ENCODE measurements around the gene TRMT2A.
A peak's percentile ranks its signal among the peaks of the same experiment; 100 is the strongest.
"Not testable (repeated sequence)": the region's sequence is repeated elsewhere in the genome, so short reads cannot be mapped to it uniquely, and the experiment has no call there.

TRMT2A gene, protein sequence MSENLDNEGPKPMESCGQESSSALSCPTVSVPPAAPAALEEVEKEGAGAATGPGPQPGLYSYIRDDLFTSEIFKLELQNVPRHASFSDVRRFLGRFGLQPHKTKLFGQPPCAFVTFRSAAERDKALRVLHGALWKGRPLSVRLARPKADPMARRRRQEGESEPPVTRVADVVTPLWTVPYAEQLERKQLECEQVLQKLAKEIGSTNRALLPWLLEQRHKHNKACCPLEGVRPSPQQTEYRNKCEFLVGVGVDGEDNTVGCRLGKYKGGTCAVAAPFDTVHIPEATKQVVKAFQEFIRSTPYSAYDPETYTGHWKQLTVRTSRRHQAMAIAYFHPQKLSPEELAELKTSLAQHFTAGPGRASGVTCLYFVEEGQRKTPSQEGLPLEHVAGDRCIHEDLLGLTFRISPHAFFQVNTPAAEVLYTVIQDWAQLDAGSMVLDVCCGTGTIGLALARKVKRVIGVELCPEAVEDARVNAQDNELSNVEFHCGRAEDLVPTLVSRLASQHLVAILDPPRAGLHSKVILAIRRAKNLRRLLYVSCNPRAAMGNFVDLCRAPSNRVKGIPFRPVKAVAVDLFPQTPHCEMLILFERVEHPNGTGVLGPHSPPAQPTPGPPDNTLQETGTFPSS

DNA sequence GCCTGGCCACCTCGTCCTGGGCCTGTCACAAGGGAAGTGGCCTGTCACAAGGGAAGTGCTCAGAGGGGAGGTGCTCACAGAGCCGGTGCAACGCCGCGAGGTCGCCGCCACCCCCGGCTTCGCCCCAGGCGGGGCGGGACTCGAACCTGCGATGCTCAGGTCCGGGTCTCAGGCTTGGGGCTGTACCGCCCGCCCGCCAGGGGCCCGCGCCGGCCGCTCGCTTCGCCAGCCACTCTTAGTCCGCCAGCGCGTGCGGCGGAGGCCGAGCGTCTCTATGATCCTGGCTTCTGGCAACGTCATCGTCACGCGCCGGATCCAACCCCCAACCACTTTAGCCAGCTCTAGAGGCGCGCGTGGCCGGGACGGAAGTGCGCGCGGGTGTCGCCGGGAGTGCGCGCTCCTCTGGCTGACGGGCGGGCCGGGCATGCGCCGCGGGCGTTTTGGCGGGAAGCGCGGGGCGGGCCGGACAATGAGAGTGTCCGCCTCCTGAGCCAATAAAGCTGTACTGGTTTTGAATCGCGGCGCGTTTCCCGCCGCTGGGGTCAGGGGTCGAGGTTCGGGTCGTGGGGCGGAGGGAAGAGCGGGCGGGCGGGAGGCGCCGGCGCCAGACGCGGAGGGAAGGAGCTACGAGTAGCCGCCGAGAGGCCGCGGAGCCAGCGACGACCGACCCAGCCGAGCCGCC is at the start of gene TRMT2A:
Gene TRMT2A (minus strand): TSS at position 276 of the 682 bp plus-strand sequence. CDS start 320 bp downstream, outside the sequence.
- DNase-seq (ENCODE audit: low read depth in 2 of 2, low spot score in 1 of 2), result peak; percentile 88 to 93

DNA sequence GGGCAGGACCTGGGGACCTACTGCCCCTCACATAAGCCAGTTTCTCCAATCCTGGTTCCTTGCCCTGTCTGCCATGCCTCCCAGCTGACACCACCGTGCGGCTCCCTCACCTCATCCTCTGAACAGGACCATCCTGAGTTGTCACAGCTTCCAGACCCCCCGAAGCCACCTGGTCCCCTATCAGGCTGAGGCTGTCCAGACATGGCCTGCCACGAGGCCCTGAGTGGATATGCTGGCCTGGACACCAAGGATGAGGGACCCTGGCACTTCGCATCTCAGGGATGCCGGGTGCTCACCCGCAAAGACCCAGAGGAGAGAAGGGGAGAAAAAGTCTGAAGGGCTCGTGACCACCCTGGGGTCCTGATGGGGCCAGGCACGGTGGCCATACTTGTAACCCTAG is 49.7 kb upstream of the TRMT2A start:
- no peak for DNase-seq (ENCODE audit: low read depth in 2 of 2, low spot score in 1 of 2)

DNA sequence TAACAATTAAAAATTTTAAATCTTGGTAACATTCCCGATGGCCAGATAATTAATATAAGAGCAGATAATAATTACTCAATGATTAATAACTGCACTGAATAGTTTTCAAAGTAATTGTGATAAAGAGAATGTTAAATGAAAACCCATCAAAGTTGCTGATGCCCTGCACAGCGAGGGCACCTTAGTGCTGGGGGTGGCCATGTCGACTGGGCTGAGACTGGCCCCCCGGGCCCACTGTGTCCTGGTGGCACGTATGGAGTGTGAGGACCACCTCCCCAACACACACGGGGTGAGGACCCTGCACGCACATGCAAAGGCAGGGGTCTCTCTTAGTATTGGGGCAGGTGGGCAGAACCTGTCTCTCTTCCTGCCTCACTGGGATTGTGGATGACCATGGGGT is 48.9 kb upstream of the TRMT2A start:
- DNase-seq (ENCODE audit: low read depth in 2 of 2, low spot score in 1 of 2), result no peak

DNA sequence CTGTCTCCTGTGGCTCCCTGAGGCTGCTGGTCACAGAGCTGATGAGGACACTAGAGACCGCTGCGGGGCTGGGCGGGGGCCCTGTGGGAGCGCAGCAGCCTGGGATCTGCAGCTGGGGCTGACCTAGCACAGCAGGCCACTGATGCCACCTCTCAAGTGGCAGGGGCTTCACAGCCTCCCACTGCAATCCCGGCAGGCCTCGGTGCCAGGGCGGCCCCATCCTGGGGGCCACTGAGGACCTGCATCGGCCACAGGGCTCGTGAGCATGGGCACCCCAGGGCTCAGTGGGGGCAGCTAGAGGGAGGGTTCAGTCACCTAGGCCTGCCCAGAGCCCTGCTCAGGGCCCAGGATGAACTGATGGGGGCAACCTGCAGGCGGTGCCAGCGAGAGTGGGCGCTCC is 48.4 kb upstream of the TRMT2A start:
- no peak for DNase-seq (ENCODE audit: low read depth in 2 of 2, low spot score in 1 of 2)

DNA sequence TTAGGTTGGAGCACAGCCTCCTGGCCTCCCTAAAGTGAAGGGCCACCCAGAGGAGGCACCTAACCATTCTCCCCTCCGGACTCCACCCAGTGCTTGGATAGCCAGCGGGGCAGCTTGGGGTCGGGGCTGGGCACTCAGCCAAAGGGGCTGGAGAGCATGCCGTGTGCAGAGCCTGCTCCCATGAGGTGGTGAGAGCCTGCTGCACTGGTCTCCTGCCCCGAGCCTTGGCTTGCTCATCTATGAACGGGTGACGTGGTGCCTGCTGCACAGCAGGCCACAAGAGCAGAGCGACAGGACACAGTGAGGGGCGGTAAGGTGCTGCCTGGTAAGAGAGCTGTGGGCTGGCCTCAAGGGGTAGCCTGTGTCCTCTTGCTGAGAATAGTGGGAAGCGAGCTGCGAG is 47.8 kb upstream of the TRMT2A start:
- DNase-seq (ENCODE audit: low read depth in 2 of 2, low spot score in 1 of 2), result no peak

DNA sequence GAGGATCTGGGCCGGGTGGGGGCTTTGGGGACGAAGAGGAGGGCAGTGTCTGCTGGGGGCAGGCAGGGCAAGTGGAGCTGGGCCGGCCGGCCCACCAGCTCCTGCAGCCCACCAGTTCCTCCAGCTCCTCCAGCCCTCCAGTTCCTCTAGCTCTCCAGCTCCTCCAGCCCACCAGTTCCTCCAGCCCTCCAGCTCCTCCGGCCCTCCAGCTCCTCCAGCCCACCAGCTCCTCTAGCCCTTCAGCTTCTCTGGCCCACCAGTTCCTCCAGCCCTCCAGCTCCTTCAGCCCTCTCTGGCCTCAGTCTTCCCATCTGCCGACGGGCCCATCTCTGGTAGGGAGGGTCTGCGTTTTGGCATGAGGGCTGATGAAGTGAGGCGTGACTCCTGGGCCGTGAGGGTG is 43.0 kb upstream of the TRMT2A start:
- DNase-seq (ENCODE audit: low read depth in 2 of 2, low spot score in 1 of 2), result no peak

DNA sequence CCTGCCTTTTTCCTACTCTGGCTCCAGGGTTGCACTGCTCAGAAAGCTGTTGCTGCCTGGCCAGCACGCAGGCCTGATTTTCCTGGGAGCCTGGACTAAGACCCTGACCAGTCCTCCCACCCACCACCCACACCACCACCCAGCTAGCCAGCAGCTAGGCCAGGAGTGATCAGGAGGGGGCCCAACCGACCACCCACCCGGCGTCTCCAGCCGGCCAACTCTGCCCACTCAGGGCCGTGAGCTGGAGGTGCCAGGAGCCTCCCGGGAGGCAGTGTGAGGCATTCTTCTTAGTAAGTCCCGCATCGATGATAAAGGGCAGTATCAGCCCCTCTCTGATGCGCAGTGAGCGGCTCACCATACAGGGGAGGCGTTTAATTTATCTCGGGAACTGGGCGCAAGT is 42.5 kb upstream of the TRMT2A start:
- not testable (repeated sequence) for DNase-seq (ENCODE audit: low read depth in 2 of 2, low spot score in 1 of 2)

DNA sequence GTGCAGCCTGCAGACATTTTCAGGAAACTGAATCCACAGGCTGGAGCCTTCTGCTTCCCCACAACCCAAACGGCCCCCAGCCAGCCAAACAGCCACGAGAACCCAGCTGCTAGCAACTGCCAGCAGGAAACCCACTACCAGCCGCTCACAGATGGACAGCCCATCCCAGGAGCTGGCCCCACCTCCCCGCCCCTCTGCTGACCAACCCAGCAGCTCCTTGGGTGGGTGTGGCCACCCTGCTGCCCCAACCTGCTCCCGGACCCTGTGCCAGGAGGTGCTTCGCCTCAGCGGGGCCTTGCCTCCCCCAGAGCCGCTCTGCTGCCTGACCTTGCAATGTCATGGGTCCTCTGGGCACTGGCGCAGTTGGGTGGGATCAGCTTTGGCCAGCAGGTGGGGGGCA is 42.0 kb upstream of the TRMT2A start:
- no peak for DNase-seq (ENCODE audit: low read depth in 2 of 2, low spot score in 1 of 2)

DNA sequence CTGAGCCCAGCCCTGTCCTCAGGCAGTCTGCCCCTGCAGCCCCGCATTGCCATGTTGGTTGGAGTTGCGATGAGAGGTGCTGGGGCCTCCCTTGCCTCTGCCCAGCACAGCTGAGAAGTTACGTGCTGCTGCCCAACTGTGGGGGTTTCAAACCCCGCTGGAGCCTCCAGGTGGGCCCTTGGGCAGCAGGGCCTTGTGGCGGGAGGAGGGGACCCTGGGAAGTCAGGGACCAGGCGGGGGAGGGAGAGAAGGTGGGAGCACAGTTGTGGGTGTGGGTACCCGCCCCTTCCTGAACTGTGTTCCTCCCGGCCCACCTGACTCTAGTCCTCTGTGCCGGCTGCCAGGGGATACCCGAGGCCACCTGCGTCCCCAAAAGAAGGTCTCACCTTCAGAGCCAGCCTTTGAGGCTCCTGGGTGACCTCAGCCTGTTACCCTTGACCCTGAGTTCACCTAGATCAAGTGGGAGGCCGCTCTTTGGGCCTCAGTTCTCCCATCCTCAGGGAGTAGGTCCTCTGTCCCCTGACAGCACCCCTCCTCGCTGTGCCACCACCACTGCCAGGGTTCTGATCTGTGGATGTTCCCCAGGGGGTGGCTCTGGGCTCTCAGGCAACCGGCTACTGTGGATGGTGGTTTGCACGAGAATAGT is 41.5 kb upstream of the TRMT2A start:
- no peak for DNase-seq (ENCODE audit: low read depth in 2 of 2, low spot score in 1 of 2)

DNA sequence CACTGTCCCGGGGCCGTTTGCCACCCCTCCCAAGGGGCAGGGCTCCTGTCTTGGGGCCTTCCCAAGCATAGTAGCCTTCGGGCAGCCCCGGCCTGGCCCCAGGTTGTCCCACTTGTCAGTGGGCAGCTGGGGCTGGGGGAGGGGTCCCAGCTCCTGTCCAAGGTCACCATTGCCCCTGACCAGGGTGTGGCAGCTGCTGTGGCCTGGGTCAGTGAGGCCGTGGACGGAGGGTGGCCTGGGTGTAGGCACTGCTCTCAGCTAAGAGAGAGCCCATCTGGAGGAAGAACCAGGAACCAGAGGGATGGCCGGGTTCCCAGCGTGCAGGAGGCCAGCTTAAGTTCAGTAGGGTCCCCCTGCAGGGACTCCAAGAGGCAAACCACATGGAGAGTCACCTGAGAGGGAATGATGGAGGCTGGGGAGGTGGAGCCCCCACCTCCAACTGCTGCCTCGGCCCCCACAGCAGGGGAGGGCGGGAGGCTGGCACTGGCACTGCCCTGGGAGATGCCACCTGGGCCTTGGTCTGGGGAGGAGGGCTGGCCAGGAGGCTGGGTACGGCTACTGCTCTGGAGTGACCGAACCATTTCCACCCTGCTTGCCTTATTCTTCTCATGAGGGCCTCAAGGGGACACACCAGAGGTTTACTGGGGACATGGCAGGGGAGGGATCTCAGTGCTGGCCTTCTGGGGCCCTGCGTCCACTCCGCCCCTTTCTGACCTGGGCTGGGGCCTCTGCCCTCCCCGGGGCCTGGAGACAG is 40.6 kb upstream of the TRMT2A start:
- no peak for DNase-seq (ENCODE audit: low read depth in 2 of 2, low spot score in 1 of 2)

DNA sequence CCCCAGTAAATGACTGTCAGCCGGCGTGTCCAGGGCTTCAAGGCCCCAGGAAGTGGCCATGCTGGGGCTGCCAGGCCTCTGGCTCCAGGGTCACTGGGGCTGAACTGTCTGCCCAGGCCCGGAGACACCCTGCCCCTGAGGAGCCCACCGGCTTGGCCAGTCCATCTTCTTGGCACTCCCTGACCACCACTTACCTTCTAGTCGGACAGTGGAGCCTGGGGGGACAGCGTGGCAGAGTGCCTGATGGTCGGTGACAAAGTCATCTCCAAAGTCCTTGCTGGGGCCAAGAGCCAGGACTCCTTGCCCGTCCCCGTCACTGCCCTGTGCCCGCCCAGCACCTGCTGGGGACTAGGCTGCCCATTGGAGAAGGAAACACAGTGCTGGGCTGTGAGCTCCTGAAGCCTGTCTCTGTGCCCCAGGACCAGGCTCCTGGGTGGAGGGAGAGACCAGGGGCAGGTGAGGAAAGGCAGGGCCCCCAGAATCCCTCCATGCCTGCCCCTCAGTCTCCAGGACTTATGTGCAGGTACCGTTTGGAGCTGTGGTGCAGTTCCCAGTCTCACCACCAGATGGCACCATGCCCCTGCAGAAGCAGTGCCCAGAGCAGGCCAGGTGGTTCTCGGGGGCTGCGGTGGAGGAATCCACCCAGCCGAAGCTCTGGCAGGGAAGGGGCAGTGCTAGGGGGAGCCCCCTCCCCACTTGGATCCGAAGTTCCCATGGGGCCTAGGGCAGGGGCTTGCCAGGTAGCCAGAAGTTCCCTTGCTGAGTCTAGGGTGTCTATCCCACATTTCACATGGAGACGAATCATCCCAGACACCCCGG is 39.8 kb upstream of the TRMT2A start:
- peak; percentile 64 to 93 for DNase-seq (ENCODE audit: low read depth in 2 of 2, low spot score in 1 of 2)

DNA sequence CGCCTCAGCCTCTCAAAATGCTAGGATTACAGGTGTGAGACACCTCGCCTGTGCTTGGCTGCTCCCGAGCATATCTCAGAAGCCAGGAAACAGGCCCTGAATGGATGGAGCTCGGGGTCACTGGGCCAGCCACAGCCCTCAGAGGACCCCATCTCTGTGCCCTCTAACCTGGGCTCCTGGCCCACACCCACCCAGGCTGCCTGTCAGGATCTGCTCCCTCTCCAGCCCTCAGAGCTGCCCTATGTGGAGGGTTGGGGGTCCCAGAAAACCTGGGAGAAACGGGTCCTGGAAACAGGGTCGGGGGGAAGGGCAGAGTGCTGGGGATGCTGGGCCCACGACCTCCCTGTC is 39.0 kb upstream of the TRMT2A start:
- DNase-seq (ENCODE audit: low read depth in 2 of 2, low spot score in 1 of 2), result no peak

DNA sequence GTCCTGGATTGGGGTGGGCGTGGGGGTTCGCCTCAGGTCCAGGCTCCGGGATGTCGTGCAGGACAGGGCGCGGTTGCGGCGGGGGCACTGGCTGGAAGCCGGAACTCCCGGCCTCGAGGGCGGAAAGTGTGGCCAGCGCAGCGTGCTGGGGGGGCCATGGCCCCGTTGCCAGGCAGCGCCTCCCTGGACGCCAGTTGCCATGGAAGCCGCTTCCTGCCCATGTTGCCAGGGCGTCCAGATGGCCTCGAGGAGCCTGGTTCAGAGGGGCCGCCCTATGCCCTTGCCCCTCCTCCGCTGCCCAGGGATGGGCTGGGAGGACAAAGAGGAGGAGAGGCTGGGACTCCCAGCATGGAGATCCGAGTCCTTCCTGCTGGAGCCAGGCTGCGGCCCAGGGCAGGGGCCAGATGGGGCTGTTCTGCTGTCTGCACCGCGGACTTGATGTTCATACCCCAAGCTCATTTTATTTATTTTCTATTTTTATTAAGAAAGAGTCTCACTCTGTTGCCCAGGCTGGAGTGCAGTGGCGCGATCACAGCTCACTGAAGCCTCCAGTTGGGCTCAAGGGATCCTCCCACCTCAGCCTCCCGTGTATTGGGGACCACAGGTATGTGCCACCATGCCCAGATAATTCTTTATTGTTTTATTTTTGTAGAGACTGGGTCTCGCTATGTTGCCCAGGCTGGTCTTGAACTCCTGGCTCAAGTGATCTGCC is 38.5 kb upstream of the TRMT2A start:
- no peak for DNase-seq (ENCODE audit: low read depth in 2 of 2, low spot score in 1 of 2)

DNA sequence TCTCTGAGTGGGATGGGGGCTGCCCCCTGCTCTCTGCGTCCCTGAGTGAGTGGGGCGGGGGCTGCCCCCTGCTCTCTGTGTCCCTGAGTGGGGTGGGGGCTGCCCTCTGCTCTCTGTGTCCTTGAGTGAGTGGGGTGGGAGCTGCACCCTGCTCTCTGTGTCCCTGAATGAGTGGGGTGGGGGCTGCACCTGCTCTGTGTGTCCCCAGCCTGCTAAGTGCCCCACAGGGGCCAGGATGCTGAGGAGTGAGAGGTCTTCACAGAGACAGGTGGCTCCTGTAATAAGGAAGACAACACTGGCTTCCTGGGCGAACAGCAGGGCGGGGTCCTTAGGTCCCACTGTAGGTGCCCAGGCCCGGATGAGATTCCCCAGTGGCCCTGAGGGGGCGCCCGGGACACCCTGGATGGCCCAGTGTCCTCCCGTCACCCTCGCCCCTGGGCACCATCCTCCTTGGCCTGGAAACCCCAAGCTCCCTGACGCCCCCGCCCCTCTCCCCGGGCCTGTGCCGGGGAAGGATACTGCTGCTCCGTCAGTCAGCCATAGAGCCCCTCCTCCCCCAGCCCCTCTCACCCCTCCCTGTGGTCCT is 37.7 kb upstream of the TRMT2A start:
- no peak for DNase-seq (ENCODE audit: low read depth in 2 of 2, low spot score in 1 of 2)

DNA sequence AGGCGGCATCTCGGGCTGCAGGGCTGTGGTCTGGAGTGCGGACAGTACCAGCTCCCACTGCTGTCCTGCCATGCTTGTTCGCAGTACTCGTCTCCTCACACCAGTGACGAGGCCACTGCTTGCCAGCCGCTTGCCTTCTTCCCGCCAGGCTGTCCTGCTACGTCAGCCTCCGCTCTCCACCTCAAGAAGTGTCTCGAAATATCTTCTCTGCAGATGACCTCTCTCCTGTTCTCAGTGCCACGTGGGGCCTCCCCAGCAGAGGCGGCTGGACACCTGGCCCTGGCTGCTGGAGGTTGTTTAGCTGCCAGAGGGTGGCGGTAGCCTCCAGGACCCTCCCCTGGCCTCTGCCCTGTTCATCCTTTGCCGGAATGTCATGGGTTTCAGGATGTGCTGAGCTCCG is 36.9 kb upstream of the TRMT2A start:
- no peak for DNase-seq (ENCODE audit: low read depth in 2 of 2, low spot score in 1 of 2)

DNA sequence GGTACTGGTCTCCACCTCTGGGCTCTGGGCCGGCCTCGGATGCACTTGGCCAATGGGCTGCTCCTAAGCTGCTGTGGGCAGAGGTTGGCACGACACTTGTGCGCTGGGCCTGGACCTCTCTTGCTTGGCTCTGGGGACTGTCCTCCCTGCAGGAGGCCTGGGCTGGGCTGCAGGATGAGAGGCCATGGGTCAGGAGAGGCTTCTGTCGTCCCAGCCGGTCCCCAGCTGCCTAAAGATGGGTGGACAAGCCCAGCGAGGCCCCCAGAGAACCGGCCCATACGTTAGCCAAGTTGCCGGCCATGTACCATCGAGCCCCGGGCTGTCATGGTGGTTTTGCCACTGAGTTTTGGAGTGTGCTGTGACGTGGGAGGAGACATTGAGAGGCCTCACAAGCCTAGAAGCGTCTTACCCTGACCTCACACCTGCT is 35.5 kb upstream of the TRMT2A start:
- DNase-seq (ENCODE audit: low read depth in 2 of 2, low spot score in 1 of 2), result no peak

DNA sequence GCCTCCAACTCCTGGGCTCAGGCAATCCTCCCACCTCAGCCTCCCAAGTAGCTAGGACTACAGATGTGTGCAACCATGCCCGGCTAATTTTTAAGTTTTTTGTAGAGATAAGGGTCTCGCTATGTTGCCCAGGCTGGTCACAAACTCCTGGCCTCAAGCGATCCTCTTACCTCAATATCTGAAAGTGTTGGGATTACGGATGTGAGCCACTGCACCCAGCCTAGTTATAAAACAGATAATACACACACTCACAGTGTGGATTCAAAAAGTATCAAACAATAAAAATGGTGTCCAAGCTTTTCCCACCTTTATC is 34.2 kb upstream of the TRMT2A start:
- no peak for DNase-seq (ENCODE audit: low read depth in 2 of 2, low spot score in 1 of 2)

DNA sequence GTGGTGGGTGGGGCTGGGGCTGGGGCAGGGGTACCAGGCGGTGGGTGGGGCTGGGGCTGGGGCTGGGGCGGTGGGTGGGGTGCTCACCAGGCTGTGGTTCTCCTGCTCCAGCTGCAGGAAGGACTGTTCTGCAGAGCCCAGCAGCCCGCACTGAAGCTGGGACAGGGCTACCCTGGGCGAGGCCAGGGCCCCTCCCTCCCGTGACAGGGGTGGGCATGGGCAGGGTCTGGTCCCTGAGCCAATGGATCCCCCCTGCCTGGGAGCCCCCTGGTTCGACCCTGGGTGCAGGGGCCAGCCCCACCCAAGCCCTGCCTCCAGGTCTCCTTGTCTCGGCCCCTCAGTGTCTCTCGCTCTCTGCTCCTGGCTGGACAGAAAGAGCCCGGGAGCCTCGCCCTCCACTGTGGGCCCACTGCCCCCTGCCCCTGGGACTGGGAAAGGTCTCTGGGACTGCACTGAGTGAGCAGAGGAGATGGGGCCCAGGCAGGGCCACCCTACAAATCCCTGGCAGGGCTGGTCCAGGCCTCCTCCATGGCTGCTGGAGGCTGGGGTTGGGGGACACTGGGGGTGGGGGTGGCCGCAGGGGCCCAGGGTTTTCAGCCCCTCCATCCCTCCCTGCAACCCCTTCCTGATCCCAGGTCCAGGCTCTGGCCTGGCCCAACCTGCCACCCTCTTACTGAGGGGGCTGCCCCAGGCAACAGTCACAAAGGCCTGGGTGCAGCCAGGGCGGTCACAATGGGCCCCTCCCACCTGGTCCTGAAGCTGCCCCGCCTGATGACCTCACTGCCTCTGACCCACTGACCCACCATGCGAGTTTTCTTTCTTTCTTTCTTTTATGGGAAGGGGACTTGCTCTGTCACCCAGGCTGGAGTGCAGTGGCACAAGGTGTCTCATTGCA is 33.6 kb upstream of the TRMT2A start, which contains the start of gene CCDC188:
Gene CCDC188 (minus strand): TSS at position 675 of the 895 bp plus-strand sequence. CDS start 69 bp downstream, at position 606.
- DNase-seq (ENCODE audit: low read depth in 2 of 2, low spot score in 1 of 2), result no peak
